ENCODE results near the gene ENC1. TPM values are rescaled to one million over a fixed set of nuclear protein-coding genes. Genes with fewer than 3 reads are reported as not detected.

The ENC1 gene
- total and polyA plus RNA-seq, 3 donors from 2014 or later, result 28.3 to 153 (median 89.7) TPM

GRCh38 chr5:74616236-74617146 is 24.0 kb downstream of the ENC1 start:
- H3K27me3 ChIP-seq, result no peaks in the 10 kb centered on the region
- TF ChIP-seq, protein P1, sequence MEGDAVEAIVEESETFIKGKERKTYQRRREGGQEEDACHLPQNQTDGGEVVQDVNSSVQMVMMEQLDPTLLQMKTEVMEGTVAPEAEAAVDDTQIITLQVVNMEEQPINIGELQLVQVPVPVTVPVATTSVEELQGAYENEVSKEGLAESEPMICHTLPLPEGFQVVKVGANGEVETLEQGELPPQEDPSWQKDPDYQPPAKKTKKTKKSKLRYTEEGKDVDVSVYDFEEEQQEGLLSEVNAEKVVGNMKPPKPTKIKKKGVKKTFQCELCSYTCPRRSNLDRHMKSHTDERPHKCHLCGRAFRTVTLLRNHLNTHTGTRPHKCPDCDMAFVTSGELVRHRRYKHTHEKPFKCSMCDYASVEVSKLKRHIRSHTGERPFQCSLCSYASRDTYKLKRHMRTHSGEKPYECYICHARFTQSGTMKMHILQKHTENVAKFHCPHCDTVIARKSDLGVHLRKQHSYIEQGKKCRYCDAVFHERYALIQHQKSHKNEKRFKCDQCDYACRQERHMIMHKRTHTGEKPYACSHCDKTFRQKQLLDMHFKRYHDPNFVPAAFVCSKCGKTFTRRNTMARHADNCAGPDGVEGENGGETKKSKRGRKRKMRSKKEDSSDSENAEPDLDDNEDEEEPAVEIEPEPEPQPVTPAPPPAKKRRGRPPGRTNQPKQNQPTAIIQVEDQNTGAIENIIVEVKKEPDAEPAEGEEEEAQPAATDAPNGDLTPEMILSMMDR (IDR thresholded peaks at IDR 0.05), result no peak
- TF ChIP-seq POLR2A (IDR thresholded peaks at IDR 0.05), result no peak
- H3K27ac ChIP-seq, result peak overlapping the region; percentile 63 to 80
- peaks cover 8% of the 10 kb centered on the region for H3K4me1 ChIP-seq
- H3K4me3 ChIP-seq, result peak overlapping the region in 1 of 2 donors; percentile 18
- no peaks in the 10 kb centered on the region for H3K9me3 ChIP-seq
- H3K36me3 ChIP-seq (ENCODE audit: low read depth, missing control alignments), result no peaks in the 10 kb centered on the region
- DNase-seq, result peak; percentile 84
- WGBS, 2 donors, result 20 to 23% methylated on average over 11 to 23 of the region's 23 CpGs
- intact Hi-C loops (cut with DNase I; ENCODE audit: low total_unique reads), result no loop called here

DNA sequence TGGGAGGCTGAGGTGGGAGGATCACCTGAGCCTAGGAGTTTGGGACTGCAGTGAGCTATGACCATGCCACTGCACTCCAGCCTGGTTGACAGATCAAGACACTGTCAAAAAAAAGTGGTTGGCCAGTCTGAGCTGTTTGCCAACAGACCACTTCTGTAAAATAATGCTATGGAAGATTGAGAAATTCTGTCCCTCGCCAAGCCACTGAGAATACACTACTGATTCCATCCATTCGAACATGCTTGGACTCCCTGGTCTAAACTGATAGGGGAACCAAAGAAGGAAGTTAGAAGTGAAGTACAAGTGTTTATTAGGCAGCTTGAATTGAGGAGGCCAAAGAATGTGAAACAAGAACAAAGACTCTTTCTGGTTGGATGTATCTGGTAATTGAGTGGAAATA is 27.2 kb downstream of the ENC1 start:
- H3K27ac ChIP-seq, result no peak overlapping the region
- H3K27me3 ChIP-seq, result no peaks in the 10 kb centered on the region
- WGBS, 2 donors, result 64 to 71% methylated on average over 2 of the region's 2 CpGs
- no peak for TF ChIP-seq POLR2A (IDR thresholded peaks at IDR 0.05)
- TF ChIP-seq, protein P1 (IDR thresholded peaks at IDR 0.05), result no peak
- H3K4me3 ChIP-seq, result no peak overlapping the region
- no peaks in the 10 kb centered on the region for H3K9me3 ChIP-seq
- no peak for DNase-seq
- intact Hi-C loops (cut with DNase I; ENCODE audit: low total_unique reads), result no loop called here
- H3K4me1 ChIP-seq, result peaks cover 8% of the 10 kb centered on the region
- no peaks in the 10 kb centered on the region for H3K36me3 ChIP-seq (ENCODE audit: low read depth, missing control alignments)

DNA sequence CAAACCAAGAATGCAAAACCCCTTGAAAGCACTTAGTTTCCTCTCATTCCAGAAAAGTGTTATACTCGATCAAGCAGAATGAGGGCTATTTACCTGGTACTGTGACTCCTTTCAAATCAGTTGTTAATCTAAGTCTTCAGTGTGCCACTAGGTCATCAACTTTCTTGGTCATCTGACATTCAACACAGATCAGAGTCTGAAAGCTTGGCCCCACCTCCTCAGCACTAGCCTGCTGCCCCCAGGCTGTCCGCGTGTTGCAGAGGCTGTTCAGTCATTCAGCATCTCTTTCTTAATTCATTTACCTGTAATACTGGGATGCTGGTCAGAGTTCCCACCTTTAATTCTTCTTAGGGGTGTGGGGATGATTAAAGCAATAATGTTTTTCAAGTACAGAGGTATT is 28.5 kb downstream of the ENC1 start:
- DNase-seq, result no peak

GRCh38 chr5:74608736-74609601 is 31.6 kb downstream of the ENC1 start:
- no peak overlapping the region for H3K4me3 ChIP-seq
- no peaks in the 10 kb centered on the region for H3K36me3 ChIP-seq (ENCODE audit: low read depth, missing control alignments)
- intact Hi-C loops (cut with DNase I; ENCODE audit: low total_unique reads), result no loop called here
- H3K4me1 ChIP-seq, result no peaks in the 10 kb centered on the region
- no peak overlapping the region for H3K27ac ChIP-seq
- 86 to 94% methylated on average over 5 of the region's 5 CpGs for WGBS, 2 donors
- H3K27me3 ChIP-seq, result no peaks in the 10 kb centered on the region
- H3K9me3 ChIP-seq, result no peaks in the 10 kb centered on the region
- DNase-seq, result no peak
- no peak for TF ChIP-seq POLR2A (IDR thresholded peaks at IDR 0.05)
- TF ChIP-seq, protein P1 (IDR thresholded peaks at IDR 0.05), result no peak

More for the DNA sequence above, 28.5 kb downstream of the ENC1 start:
- WGBS, 2 donors, result 67 to 76% methylated on average over 3 of the region's 3 CpGs
- TF ChIP-seq, protein P1 (IDR thresholded peaks at IDR 0.05), result no peak
- TF ChIP-seq POLR2A (IDR thresholded peaks at IDR 0.05), result no peak
- Histone ChIP-seq H3K4me3 (no peak overlapping the region), H3K36me3 (ENCODE audit: low read depth, missing control alignments) (no peaks in the 10 kb centered on the region), H3K4me1 (peaks cover 8% of the 10 kb centered on the region), H3K27me3 (no peaks in the 10 kb centered on the region), H3K27ac (no peak overlapping the region), H3K9me3 (no peaks in the 10 kb centered on the region)
- intact Hi-C loops (cut with DNase I; ENCODE audit: low total_unique reads), result no loop called here
